GM19463 (cell line): ENCODE data around the gene IKZF1.

Source experiments
- ATAC-seq: cut with Tn5 transposase; IDR thresholded peaks from one replicate; pipeline ENCODE4 v1.9.1; 2021; ENCODE audit warnings: mild to moderate bottlenecking, moderate library complexity; ENCODE audit not compliant: unreplicated experiment

The IKZF1 gene

DNA sequence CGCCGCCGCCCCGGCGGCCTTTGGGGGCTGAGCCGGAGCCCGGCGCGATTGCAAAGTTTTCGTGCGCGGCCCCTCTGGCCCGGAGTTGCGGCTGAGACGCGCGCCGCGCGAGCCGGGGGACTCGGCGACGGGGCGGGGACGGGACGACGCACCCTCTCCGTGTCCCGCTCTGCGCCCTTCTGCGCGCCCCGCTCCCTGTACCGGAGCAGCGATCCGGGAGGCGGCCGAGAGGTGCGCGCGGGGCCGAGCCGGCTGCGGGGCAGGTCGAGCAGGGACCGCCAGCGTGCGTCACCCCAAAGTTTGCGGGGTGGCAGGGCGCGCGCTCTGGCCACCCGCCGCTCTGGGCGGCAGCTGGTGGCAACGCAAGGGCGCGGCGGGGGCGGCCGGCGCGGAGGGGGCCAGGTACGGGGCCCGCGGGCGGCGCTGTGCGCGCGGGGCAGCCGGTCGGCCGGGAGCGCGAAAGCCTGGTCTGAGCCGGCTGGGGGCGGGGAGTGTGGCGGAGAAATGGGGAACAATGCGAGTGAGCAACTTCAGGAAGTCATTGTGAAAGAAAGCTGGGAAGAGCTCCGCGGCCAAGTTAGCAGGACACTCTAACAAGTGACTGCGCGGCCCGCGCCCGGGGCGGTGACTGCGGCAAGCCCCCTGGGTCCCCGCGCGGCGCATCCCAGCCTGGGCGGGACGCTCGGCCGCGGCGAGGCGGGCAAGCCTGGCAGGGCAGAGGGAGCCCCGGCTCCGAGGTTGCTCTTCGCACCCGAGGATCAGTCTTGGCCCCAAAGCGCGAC lies at the start of gene IKZF1:
IKZF1 (plus strand) TSS at position 588 of the 782 bp plus-strand sequence. CDS start 14,346 bp downstream, outside the sequence.
- ATAC-seq, result peak; percentile 44

DNA sequence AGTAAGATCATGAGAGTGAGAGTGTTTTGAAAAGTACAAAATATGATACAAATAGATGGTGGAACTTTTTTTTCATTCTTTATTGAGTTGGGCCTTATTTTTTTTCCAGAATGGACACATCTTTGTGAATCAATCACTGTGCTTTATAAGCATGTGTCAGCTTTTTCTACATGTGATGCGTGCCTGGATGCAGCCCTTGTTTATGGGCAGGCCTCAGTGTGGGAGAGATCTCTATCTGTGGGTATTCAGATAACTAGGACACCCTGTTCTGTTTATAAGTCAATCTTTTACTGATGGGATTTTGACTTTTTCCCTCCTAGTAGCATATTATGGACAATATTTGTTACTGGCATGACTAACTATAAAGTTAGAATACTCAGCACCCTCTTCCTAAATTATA lies 42.9 kb upstream of the IKZF1 start:
- no peak for ATAC-seq

DNA sequence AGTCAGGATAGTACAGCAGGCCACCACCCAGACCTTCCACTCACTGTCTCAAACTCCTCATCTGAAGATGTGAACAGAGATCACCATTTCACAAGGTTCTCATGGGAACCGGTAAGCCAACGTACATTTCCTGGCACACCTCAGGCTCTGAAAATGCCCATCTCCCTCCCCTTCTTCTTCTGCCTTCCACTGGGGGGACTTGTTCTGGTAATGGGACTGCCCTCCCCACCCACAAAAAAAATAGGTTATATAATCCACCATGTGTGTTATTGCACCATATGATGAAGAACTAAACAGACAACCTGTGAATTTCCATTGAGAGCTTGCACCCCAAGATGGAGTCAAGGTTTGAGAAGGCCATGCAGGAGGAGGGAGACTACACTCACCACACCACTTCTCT lies 42.1 kb upstream of the IKZF1 start:
- peak; percentile 6 for ATAC-seq

DNA sequence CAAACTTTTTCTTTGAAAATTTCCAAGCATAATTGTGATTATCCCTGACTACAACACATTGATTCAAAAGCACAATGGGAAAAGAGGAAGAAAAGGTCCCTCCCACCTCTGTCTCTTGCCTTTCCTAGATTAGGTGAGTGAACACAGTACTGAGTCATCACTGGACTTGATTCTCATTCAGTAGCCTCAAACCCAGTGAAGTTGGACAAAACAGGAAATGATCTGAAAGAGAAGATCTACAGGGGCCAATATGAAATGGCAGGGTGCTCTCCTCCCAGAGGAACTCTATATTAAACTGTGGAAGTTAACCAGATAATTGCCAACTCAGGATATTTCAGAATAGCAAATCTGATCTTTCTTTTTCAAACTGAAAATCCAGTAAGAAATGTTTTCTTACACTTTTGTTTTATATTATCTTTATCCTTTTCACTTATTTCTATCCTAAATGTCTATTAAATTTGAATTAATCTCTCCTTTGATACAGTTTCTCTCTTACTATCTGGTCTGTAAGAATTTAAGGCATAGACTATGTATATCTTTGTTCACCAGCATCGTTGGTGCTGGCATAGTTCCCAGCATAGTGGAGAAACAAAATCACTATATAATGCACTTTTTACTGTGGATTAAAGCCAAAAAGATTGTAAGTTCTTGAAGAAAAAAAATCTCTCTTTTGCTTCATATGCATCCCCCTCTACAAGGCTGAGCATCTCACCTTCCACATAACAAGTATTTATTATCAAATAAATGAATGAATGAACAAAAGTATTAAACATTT lies 41.4 kb upstream of the IKZF1 start:
- ATAC-seq, result peak; percentile 59

DNA sequence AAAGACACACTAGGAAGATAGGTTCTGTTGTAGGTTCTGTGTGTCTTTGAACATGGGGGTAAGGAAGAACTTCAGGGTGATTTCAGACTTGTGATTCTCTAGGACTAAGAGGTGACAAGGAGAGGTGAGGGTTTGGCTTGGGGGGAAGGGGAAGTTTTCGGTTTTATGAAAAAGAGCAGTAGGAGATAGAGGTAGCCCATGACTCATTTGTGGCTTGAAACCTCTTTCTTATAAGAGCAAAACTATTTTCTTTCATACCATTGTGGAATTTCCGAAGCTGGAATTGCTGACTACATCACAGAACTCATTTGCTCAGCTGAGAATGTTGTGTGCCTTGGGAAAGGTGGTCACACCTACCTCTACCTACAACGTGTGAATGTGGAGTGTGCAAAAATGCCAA lies 39.6 kb upstream of the IKZF1 start:
- peak; percentile 24 for ATAC-seq

DNA sequence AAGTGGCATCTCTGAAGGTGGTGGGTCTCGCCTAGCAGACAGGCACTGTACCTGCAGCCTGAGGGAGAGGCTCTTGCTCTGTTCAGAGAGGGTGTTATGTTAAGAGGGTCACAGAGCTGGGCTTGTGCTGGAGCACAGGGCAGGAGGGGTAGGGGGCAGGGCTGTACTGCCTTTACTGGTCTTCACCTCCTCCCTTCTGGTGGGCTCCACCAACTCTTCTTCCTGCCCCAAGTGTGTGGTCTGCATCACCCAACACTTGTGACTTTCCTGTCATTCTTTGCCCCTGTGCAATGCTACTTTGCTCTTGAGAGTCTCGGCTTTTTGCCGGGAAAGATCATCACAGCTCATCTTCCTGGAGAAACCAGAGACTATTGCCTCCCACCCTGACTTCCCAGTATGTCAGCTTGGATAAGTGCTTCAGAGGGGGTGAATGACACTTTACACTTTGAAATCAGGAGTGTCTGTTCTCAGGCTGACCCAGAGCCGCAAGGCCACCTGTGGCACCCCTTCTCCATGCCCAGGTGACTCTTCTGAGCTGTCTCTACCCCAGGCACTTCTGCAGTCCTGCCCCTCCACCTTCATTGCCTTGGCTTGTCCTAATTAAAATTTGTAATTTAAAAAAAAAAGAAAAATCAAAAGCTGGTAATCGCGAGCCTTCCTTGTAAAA lies 38.4 kb upstream of the IKZF1 start:
- no peak for ATAC-seq

DNA sequence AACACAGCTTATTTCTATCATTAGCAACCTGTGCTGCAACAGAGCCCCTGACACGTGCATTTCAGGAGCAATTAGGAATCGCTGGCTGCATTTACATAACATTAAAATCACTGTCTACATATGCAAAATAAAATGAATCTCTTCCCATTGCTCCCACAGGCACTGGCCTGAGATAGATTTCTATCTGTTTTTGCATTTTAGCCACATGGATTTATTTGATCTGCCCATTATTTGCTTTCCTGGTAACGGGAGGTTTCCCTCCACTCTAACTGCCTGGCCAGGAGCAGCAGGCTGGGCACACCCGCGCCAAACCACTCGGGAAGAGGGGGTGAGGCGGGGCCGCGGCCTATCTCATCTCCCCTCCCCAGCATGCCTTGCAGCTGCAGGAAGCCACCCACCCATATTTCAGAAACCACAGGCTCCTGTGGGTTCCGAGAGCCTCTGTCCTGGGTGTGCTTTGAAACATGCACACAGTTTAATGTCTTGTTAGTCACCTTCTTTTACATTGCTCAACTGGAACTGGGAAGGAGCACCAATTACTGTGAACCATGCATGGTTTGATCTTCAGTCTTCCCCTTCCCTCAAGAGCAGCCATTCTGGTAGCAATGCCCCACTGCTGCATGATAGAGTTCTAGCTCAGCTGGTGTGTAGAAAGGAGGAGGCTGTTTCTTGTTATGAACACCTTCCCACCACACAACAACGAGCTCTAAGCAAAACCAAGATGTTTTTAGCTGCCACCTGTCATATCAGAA lies 37.7 kb upstream of the IKZF1 start:
- ATAC-seq, result peak; percentile 32

DNA sequence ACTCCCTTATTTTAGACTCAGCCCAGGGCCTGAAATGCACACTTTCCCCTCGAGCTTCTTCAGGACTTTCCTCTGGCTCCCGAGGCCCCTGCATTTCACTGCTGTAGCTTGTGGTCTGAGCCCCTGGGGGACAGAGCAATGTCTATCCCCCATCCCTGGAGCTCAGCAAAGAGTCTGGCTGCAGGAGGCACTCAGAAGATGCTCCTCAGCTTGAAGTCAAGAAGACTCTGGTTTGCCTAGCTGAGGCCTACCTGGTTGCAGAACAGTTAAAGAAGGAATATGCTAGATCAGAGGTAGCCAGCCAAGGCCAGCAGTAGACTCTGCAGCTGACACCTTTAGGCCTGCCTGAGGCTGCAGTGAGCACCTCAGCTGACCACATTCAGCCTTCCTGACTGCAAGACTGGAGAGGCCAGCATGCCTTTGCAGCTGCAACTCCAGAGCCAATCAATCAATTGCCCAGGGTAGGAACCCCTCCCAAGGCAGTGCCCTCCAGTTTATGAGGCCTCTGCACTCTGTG lies 36.9 kb upstream of the IKZF1 start:
- ATAC-seq, result no peak

DNA sequence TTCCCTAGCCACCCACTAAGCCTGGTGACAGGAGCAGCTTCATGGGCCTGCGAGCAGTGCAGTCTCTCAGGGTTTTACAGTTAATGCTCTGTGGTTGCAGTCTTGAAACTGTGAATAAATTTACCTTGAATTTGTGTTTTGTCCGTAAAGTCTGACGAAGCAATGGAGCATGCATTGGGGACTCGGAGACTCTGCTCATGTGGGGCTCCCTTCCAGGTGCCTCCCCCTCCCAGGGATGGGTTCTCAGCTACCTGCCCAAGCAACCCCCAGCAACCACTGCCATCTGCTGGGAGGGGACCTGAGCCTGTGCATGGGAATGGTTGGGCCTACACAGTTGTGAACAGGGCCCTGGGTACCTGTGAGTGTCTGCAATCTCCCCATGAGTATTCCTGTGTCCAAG lies 36.3 kb upstream of the IKZF1 start:
- no peak for ATAC-seq

DNA sequence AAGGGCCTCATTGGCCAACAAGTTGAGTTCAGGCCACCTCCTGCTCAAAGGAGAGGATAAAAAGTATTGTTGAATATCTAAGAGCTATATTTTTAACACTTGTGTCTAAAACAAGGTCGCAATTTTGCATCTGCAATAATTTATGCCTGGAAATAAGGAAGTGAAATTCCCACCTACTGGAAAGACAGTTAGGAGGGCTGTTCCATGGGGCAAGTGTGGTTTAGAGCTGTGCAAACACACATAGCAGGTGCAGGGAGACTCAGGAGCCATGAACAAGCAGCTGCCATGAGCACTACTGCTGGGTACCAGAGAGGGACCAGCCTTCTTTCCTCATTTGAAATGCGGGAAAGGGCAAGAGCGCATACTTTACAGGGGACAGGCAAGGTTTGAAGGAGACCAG lies 35.5 kb upstream of the IKZF1 start:
- ATAC-seq, result no peak

DNA sequence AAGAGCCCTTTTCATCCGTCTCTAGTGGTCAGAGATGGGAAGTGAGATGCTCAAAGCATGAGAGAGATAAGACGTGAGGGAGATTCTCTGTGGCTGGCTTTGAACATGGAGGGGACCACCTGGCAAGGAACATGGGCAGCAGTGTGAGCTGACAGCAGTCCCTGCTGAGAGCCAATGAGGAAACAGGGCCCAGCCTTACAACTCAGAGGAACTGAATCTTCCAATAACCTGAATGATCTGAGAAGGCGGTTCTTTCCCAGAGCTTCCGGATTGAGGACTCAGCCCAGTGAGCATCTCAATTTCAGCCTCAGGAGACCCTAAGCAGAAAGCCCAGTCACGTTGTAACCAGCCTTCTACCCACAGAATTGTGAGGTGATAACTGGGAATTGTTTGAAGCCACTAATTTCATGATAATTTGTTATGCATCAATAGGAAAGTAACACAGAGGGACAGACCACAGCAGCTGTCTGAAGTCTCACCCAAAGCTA lies 33.9 kb upstream of the IKZF1 start:
- ATAC-seq, result peak; percentile 35

DNA sequence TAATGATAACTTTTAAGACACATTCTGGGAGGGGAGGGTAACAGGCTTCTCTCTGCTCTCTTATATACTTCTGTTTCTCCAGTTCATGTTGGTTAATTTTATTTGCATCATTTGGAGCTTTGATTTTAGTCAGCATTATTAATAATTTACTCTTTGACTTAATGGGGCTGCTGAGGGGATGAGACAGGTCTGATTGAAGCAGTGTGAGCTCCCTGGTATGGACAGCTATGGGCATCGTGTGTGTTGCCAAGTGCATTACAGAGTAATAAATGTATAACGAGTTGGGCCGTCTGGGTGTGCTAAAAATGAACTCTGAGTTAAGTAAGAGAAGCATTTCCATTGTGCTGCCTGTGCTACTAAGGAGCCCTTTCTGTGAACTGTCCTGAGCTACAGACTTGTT lies 31.7 kb upstream of the IKZF1 start:
- ATAC-seq, result peak; percentile 46

DNA sequence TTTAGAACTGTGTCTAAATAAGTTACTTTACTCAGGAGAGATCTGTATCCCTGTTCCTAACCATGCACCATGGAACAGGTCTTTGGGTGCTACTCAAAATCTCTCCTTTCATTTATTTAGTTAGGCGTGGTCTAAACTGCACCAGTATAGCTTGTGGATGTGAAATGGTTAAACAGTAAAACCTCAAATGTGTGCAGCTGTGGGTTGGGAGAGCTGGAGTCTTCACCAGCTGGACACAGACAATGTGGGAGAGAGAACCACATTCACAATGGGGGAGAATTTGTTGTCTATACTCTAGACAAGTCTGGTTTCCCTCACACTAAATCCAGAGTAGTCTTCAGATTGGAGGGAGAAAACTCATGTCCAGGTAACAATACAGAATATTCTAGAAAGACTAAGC lies 31.2 kb upstream of the IKZF1 start:
- peak; percentile 4 for ATAC-seq

DNA sequence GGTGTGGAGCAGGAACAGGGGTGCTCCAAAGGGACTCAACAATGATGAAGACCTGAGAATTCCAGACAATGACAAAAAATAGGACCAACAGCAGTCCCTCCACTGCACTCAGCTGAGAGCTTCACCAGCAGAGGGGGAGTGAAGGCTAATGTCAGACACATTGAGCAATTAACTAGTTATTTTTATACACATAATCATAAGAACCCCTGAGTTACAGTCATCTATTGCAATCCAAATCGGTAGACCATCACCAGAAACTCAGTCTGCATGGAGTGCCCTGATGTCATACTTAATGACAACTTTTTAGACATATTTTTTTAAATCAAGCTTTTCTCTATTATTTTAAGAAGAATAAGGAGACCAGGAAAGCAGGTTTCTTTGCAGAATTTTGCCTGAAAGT lies 30.6 kb upstream of the IKZF1 start:
- ATAC-seq, result no peak

DNA sequence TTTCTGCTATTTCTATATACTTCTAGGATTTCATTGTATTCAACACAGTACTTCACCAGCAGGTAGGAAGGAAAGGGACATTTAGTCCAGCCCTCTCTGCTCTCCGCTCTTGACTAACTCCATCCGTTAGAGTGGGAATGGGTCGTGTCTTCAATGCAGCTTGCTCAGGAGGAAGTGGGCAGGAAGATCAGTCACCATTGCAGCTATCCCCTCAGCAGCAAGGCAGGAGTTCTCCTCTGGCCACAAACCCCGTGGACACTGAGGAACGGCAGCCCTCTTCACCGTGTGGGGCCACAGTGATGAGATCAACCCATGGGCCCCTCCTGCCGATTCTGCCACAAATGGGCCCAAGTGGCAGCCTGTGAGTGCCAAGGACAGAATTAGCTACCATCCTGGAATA lies 30.2 kb upstream of the IKZF1 start:
- ATAC-seq, result no peak

DNA sequence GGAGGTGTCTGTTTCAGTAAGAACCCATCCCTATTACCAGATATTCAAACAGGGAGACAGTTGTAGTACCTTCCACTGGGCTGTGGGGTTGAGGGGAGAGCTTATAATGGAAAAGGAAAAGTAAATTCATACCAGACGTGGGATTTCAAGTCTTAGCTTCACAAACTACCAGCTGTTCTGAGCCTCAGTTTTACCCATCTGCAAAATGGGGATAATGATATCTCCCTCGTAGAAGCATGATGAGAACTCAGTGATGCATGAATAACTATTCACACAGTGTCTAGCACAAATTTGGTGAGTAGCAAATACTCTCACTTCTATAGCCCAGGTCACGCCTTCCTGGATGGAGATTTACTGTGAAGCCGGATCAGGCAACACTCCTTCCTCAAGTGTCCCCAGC lies 29.1 kb upstream of the IKZF1 start:
- ATAC-seq, result no peak

DNA sequence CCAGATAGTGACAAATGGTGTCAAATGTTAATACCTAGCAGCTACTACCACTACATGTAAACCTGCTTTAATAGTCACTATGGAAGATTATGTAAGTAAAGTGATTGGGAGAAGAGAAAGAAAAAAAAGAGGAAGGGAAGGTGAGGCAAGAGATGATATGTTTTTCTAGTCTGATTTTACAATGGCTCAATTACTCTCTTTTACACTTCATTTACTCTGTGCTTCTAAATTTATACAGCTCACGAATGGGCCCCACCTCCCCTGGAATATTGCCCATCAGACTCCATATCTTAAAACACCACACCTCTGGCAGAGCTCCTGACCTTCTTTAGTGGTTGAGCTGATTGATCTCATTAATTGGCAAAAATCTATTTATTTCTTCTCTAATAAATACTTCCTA lies 28.0 kb upstream of the IKZF1 start:
- ATAC-seq, result no peak

DNA sequence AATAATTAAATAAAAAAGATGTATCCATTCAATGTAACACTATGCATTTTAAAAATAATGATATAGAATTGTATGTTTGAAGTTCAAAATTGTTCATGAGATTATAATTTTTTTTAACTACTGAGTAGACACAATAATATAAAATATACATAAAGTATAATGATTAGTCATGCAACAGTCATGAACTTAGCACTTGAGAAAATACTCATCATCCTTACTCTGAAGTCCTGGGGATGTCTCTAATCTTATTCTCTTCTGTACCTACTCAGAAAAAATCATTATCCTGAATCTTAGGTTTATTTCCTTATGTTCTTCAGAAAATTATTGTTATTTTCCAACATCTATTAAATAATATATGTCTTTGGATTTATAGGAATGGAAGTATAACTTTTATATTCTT lies 26.4 kb upstream of the IKZF1 start:
- ATAC-seq, result no peak

DNA sequence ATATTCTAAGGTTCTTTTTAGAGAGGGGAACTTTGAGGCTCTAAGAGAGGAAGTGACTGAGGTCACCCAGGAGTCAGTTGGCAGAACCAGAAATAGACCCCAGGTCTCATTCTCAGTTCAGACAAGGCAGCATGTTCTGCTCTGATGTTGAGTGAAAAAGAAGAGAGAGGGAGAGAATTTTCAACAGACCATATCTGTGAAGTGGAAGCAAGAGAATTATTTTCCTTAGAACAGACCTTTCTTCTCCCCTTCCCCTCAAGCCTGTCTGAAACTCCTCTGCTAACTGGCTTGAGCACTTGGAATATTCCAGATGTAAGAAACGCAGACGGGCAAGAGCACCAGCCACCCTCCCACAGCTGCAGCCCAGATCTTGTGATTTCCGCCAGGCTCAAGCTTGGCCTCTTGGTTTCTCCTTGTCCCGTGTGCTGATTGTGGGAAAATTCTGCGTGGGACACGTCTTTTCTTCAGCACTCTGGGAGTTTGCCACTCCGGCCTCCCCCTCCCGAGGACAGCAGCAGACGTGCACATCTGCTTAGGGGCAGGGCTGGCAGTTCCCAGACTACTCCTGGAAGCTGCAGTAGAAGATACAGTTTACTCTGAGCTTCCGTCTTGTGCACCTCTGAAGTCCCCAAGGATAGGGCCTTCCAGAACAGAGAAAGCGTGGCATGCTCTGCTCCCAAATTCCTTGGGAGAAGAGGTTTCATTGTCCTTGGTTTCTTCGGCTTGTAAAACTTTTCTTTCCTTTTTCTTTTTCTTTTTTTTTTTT lies 22.7 kb upstream of the IKZF1 start:
- ATAC-seq, result peak; percentile 88
